Effector memory CD4-positive, alpha-beta T cell (primary cell): ENCODE results near the gene ERBB2.
A peak's percentile ranks its signal among the peaks of the same experiment; 100 is the strongest.

Source experiments
- DNase-seq, 3 donors: peaks; one replicate each; pipeline ENCODE4 v3.0.0-alpha.2; 2020
- H3K27ac ChIP-seq: 2 replicates; pipeline ENCODE4 v1.7.0; 2013; ENCODE audit warnings: mild to moderate bottlenecking, low read length, moderate library complexity; ENCODE audit not compliant: insufficient read depth, poor library complexity, severe bottlenecking
- H3K27me3 ChIP-seq: replicated peaks from 2 replicates; pipeline ENCODE4 v1.7.0; 2013; ENCODE audit warnings: mild to moderate bottlenecking, low read length; ENCODE audit not compliant: insufficient read depth, control insufficient read depth, poor library complexity, severe bottlenecking
- H3K36me3 ChIP-seq: 2 replicates; pipeline ENCODE4 v1.7.0; 2013; ENCODE audit warnings: mild to moderate bottlenecking, low read length, moderate library complexity; ENCODE audit not compliant: control insufficient read depth, insufficient read depth
- H3K4me1 ChIP-seq: 2 replicates; pipeline ENCODE4 v1.7.0; 2013; ENCODE audit warnings: low read length, mild to moderate bottlenecking; ENCODE audit not compliant: control insufficient read depth, insufficient read depth, poor library complexity, severe bottlenecking
- H3K4me3 ChIP-seq: 2 replicates; pipeline ENCODE4 v1.7.0; 2013; ENCODE audit warnings: low read length, low read depth, mild to moderate bottlenecking; ENCODE audit not compliant: insufficient read depth, poor library complexity, severe bottlenecking
- H3K9me3 ChIP-seq: 2 replicates; pipeline ENCODE4 v1.7.0; 2013; ENCODE audit warnings: mild to moderate bottlenecking, low read length, moderate library complexity; ENCODE audit not compliant: control insufficient read depth

The ERBB2 gene

DNA sequence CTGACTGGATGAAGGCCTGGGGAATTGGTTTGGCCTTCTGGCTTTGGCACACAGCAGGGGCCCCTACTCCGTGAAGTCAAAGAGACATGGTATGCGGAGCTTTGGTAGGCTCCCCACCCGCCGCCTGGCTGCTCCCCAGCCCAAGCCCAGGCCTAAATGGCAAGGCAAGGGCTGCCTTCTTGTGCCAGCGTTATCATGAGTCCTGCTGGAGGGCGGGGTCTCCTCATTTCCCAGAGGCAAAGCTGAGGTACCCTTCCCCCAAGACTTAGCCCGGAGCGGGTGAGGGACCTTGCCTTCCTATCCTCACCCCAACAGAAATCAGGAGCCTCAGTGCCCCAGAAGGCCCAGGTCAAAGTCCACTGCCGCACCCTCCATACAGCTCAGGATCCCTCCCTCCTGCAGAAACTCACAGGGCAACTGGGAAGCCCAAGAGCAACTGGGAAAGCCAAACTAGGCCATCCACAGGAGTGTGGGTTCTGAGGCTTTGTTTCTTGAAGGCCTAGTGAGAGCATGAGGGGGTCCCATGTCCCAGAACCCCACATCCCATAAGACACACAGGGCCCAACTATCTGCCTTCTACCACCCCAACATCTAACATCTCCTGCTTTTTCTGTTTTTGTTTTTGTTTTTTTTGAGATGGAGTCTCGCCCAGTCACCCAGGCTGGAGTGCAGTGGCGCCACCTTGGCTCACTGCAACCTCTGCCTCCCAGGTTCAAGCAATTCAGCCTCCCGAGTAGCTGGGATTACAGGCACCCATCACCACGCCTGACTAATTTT, 21.3 kb upstream of the ERBB2 start:
- Histone ChIP-seq H3K27me3 (no peaks in the 10 kb centered on the region), H3K4me1 (peaks cover 33% of the 10 kb centered on the region), H3K4me3 (no peak overlapping the region), H3K27ac (no peak overlapping the region), H3K36me3 (no peaks in the 10 kb centered on the region), H3K9me3 (no peaks in the 10 kb centered on the region)
- DNase-seq, result no peak

DNA sequence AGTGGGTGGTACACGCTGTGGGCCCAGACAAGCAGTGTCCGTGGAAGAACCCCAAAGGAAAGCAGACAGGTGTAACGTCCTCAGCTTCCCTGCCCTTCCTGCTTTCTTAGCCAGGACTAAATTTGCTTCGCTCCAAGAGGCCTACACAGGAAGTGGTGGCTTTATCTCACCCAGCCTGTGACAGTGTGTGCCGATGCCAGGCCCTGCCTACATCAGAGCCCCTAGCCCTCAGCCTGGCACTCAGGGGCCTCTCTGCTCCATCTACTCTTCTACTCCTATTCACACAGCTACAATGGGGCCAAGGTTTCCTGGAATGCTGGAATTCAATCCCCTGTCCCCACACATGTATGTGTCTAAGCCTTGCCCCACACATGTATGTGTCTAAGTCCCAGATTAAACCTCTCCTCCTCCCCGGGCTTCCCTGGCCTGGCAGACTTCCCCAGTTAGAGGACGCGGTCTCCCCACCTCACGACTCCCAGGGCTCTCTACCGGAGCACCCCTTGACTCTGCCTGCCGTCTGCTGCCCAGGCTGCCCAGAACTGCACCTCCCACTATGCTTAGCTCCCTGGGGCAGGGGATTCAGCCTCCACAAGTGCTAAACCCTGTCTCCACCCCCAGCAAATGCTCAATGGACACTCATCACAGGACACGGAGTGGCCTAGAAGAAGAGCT, 20.2 kb upstream of the ERBB2 start:
- DNase-seq, result peak in 1 of 3 donors; percentile 21
- Histone ChIP-seq H3K4me3 (no peak overlapping the region), H3K27me3 (no peaks in the 10 kb centered on the region), H3K9me3 (no peaks in the 10 kb centered on the region), H3K36me3 (peaks cover 4% of the 10 kb centered on the region), H3K27ac (peak overlapping the region; percentile 34), H3K4me1 (peaks cover 33% of the 10 kb centered on the region)

DNA sequence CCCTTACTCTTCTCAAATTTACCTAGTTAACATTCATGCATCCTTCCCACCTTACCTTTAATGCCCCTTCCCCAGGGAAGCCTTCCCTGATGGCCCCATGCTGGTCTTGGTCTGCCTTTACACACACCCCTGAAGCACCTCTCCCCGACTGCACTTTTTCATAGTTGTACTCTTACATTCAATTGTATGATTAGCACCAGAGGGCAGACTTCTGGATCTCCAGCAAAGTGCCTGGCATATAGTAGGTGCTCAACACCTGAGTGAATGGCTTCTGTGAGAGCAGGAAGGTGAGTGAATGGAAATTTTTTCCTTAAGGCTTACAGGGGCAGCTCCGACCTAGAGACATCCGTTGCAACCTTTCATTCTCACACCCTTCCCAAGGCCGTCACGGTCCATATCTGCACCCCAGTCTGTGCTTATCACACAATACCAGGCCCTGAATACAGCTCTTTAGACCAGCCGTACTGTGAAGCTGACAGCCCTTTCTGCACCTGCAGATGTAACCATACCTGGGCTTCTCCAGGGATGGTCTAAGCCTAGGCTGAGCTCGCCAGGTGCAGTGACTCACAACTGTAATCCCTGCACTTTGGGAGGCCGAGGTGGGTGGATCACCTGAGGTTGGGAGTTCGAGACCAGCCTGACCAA, 16.4 kb upstream of the ERBB2 start:
- Histone ChIP-seq H3K27ac (no peak overlapping the region), H3K4me1 (peaks cover 21% of the 10 kb centered on the region), H3K36me3 (peaks cover 7% of the 10 kb centered on the region), H3K9me3 (no peaks in the 10 kb centered on the region), H3K27me3 (no peaks in the 10 kb centered on the region), H3K4me3 (no peak overlapping the region)
- DNase-seq, result no peak

DNA sequence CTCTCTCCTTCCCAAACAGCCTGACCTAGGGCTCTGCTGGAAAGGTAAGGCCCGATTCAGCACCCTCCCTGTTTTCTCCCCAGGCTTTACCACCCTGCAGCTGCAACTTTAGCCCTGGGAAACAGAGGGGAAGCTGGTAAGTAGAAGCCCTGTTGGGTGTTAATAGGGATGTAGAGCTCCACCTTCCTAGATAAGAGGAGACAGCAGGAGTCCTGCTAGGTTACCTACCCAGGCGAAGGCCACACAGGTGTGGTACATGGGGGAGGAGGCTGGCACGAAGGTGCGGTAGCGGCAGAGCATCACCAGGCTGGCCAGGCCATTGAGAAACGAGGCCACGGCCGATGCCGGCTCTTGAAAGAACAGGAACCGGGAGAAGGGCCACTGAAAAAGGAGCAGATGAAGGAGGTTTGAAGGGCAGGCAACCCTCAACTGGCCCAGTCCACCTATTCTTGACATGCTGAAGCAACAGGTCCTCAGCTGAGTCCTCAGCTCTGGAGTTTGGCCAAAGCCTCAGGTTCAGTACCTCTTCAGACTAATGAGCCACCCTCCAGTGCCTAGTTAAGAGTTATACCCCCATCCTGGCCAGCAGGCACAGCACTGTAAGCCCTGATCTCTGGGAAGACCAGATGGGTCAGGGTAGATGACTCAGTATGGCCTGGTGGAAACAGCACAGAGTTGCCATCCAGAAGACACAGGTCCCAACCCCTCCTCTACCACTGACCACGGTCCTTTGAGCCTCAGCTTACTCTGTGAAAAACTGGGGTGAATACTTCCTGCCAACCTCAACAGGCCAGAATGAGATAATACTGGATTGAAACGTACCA, 15.3 kb upstream of the ERBB2 start:
- no peak for DNase-seq

DNA sequence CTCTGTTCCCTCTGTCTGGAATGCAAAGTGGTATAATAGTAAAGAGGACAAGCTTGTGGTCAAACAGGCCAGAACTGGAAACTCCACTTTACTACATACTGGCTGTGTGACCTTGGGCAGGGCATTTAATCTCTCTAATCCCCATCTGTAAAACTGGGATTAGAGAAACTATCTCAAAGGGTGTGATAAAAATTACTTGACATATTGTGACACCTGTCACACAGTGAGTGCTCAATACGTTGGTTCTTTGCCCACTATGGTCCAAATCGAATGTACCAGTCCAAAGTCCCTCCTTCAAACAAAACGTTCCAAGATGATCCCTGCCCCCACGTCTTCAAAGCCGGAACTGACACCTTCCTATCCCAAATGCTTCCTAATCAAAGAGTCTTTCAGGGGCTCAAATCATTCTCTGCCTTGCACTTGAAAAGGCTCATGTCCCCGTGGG, 12.7 kb upstream of the ERBB2 start:
- DNase-seq, result no peak

More for the DNA sequence above, 15.3 kb upstream of the ERBB2 start:
- H3K27me3 ChIP-seq, result no peaks in the 10 kb centered on the region
- peaks cover 7% of the 10 kb centered on the region for H3K36me3 ChIP-seq
- H3K27ac ChIP-seq, result no peak overlapping the region
- H3K4me3 ChIP-seq, result no peak overlapping the region
- peaks cover 18% of the 10 kb centered on the region for H3K4me1 ChIP-seq
- no peaks in the 10 kb centered on the region for H3K9me3 ChIP-seq

DNA sequence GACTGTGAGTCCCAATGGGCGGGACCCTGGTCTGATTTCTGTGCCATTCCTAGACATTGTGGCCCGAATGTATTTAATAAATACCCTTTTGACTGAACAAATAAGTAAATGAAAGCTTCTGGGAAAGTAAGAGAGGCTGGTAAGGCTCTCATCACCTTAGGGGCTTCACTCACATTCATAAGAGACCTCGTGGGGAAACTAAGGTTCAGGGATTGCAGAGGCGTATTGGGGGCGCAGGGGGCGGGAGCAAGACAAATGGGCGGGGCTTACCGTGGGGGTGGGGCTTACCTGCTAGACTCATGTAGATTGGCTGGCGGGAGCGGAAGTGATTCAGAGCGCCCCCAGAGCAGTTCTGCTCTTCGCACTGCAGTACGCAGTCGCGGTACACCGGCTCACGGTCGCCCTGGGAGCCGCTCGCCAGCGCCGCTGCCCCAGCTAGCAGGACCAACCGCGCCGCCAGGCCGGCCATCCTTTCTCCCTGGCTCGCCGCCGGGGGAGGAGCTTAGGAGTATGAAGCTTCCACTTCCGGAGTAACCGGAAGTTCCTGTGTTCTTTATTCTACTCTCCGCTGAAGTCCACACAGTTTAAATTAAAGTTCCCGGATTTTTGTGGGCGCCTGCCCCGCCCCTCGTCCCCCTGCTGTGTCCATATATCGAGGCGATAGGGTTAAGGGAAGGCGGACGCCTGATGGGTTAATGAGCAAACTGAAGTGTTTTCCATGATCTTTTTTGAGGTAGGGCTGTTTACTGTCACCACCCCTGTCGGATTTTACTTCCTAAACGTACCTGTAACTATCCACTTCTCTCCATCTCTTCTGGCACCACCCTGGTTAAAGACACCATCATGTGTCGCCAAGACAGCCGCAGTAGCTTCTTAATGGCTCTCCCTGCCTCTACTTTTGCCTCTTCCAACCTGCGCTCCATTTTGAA, 12.1 kb upstream of the ERBB2 start, which contains the start of gene PGAP3:
TSS of gene PGAP3 (minus strand) at position 512 of the 929 bp plus-strand sequence. CDS start at position 469, 43 bp downstream.
- DNase-seq, result peak; percentile 67 to 70 (median 68)
- Histone ChIP-seq H3K36me3 (peaks cover 7% of the 10 kb centered on the region), H3K4me3 (peak within 1 kb of the TSS; percentile 83), H3K4me1 (peaks cover 7% of the 10 kb centered on the region), H3K9me3 (no peaks in the 10 kb centered on the region), H3K27ac (peak within 1 kb of the TSS; percentile 82), H3K27me3 (no peaks in the 10 kb centered on the region)

More for the DNA sequence above, 12.7 kb upstream of the ERBB2 start:
- Histone ChIP-seq H3K36me3 (peaks cover 7% of the 10 kb centered on the region), H3K27me3 (no peaks in the 10 kb centered on the region), H3K27ac (peak overlapping the region; percentile 82), H3K4me3 (peak overlapping the region; percentile 83), H3K4me1 (peaks cover 7% of the 10 kb centered on the region), H3K9me3 (no peaks in the 10 kb centered on the region)

DNA sequence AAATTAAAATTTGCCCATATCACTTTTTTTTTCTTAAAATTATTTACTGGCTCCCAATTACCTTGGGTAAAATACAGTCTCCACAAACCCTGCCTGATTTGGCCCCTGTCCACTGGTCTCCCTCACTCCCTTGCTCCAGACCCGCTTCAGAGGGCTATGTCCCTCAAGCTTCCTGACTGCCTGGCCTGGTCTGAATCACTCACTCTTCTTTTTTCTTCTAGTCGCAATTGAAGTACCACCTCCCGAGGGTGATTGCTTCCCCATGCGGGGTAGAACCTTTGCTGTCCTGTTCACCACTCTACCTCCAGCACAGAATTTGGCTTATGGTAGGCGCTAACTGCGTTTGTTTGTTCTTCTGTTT, 11.4 kb upstream of the ERBB2 start:
- Histone ChIP-seq H3K4me1 (peaks cover 7% of the 10 kb centered on the region), H3K27ac (peak overlapping the region; percentile 82), H3K36me3 (peaks cover 7% of the 10 kb centered on the region), H3K9me3 (no peaks in the 10 kb centered on the region), H3K27me3 (no peaks in the 10 kb centered on the region), H3K4me3 (peak overlapping the region; percentile 83)
- no peak for DNase-seq

DNA sequence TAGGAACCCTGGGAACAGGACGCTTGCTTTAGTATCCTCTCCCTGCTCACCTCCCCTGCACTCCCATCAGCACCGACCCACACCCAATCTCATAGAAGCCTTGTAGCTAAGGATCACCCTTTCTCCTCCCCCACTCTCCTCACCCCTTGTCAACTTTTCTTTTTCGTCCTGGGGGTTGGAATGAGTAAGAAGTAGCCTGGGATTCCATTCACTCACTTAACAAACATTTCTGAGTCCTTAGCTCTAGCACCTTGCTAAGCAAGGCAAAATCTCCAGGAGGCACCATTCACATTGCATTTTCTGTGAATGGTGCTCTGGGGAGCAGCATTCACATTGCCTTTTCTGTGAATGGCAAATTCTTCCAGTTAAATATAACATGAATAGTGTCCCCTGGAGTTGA, 10.9 kb upstream of the ERBB2 start:
- no peak overlapping the region for H3K27ac ChIP-seq
- H3K4me1 ChIP-seq, result peaks cover 7% of the 10 kb centered on the region
- H3K27me3 ChIP-seq, result no peaks in the 10 kb centered on the region
- H3K36me3 ChIP-seq, result peaks cover 7% of the 10 kb centered on the region
- DNase-seq, result no peak
- no peak overlapping the region for H3K4me3 ChIP-seq
- no peaks in the 10 kb centered on the region for H3K9me3 ChIP-seq

DNA sequence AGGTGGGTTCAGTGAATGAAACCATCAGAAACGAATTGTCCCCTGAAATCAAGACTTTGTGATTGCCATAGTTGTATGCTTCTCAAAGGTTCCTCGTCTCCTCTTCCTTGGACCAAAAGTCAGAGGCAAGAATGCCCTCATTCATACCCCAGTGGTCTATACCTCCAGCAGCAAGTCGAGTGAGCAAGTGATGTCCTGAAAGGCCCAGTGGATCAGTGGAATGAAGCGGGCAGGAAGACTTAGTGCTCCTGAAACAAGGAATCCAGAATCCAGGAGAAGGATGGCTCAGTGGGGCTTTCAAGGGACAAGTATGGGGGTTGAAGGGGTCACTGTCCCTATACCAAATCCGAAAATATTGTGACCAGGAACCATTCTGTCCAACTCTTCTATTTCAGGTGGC, 5.3 kb upstream of the ERBB2 start:
- Histone ChIP-seq H3K36me3 (no peaks in the 10 kb centered on the region), H3K9me3 (no peaks in the 10 kb centered on the region), H3K4me1 (no peaks in the 10 kb centered on the region), H3K4me3 (no peak overlapping the region), H3K27me3 (peaks cover 4% of the 10 kb centered on the region), H3K27ac (no peak overlapping the region)
- DNase-seq, result no peak
